ENCODE results near the gene CDK5RAP2.
"Not testable (repeated sequence)": the region's sequence is repeated elsewhere in the genome, so short reads cannot be mapped to it uniquely, and the experiment has no call there.

Gene CDK5RAP2

GRCh38 chr9:120561709-120562108 is 18.3 kb downstream of the CDK5RAP2 start:
- TF ChIP-seq CTCF (IDR thresholded peaks at IDR 0.05; ENCODE audit: low read depth, low read length): no peak
- no peak for DNase-seq (ENCODE audit: low read depth in 2 of 2)
- H3K4me3 ChIP-seq (replicated peaks in 1 of 2; ENCODE audit: low read depth in 2 of 2, low read length in 2 of 2): no peak overlapping the region

GRCh38 chr9:120559546-120559945 is 20.4 kb downstream of the CDK5RAP2 start:
- no peak for DNase-seq (ENCODE audit: low read depth in 2 of 2)
- no peak overlapping the region for H3K4me3 ChIP-seq (replicated peaks in 1 of 2; ENCODE audit: low read depth in 2 of 2, low read length in 2 of 2)
- no peak for TF ChIP-seq CTCF (IDR thresholded peaks at IDR 0.05; ENCODE audit: low read depth, low read length)

- no peak for TF ChIP-seq CTCF (IDR thresholded peaks at IDR 0.05; ENCODE audit: low read depth, low read length)
- no peak for DNase-seq (ENCODE audit: low read depth in 2 of 2)
- H3K4me3 ChIP-seq (replicated peaks in 1 of 2; ENCODE audit: low read depth in 2 of 2, low read length in 2 of 2): no peak overlapping the region
These were observed 21.5 kb downstream of the CDK5RAP2 start for GRCh38 chr9:120558454-120558853.

- no peak for TF ChIP-seq CTCF (IDR thresholded peaks at IDR 0.05; ENCODE audit: low read depth, low read length)
- no peak for DNase-seq (ENCODE audit: low read depth in 2 of 2)
- no peak overlapping the region for H3K4me3 ChIP-seq (replicated peaks in 1 of 2; ENCODE audit: low read depth in 2 of 2, low read length in 2 of 2)
These were observed 22.8 kb downstream of the CDK5RAP2 start for GRCh38 chr9:120557205-120557604.

- no peak overlapping the region for H3K4me3 ChIP-seq (replicated peaks in 1 of 2; ENCODE audit: low read depth in 2 of 2, low read length in 2 of 2)
- no peak for DNase-seq (ENCODE audit: low read depth in 2 of 2)
- no peak for TF ChIP-seq CTCF (IDR thresholded peaks at IDR 0.05; ENCODE audit: low read depth, low read length)
These were observed 23.2 kb downstream of the CDK5RAP2 start for GRCh38 chr9:120556775-120557174.

GRCh38 chr9:120555839-120556238 is 24.1 kb downstream of the CDK5RAP2 start:
- TF ChIP-seq CTCF (IDR thresholded peaks at IDR 0.05; ENCODE audit: low read depth, low read length): no peak
- H3K4me3 ChIP-seq (replicated peaks in 1 of 2; ENCODE audit: low read depth in 2 of 2, low read length in 2 of 2): no peak overlapping the region
- no peak for DNase-seq (ENCODE audit: low read depth in 2 of 2)

GRCh38 chr9:120552210-120552704 is 27.7 kb downstream of the CDK5RAP2 start:
- DNase-seq (ENCODE audit: low read depth in 2 of 2); H3K4me3 ChIP-seq (replicated peaks in 1 of 2; ENCODE audit: low read depth in 2 of 2, low read length in 2 of 2): not testable (repeated sequence)

Data from cardiac fibroblast (primary cell).